ENCODE data around the gene PVALEF. TPM values are rescaled to one million over a fixed set of nuclear protein-coding genes. Genes with fewer than 3 reads are reported as not detected.
A peak's percentile ranks its signal among the peaks of the same experiment; 100 is the strongest.

The PVALEF gene
- total RNA-seq, 2 donors from 2014 or later: not detected

DNA sequence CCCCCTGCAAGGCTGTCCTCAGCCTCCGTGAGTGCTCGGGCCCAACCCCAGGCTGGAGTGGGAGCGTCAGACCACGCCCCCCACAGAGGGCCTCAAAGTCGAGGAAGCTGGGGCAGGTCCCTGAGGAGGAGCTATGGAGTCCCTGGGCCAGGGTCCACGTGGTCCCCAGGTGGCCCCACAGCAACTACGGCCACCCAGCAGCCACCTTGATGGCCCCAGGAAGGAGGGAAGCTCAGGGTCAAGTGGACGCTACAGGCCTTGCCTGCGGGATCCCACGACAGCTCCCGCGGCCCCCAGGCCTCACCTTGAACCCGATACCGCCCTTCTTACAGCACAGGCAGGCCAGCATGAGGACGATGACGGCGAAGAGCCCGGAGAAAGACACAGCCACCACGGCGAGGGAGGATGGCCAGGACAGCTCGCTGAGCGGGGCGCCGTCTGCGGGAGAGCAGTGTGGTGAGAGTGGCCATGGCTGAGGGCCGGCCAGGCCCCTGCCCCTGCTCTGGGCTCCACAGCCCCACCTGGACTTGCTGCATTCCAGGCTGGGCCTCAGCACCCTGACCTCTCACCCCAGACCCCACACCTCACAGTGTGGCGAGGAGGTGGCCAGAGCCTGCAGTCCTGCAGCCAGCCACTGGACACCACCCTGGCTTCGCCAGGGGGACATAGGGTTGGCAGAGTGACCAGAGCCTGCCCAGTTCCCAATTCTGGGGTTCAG is 31.1 kb upstream of the PVALEF start:
- no peak overlapping the region for H3K27ac Mint-ChIP-seq
- H3K36me3 Mint-ChIP-seq: no peaks in the 10 kb centered on the region
- H3K4me3 Mint-ChIP-seq: no peak overlapping the region
- no peaks in the 10 kb centered on the region for H3K9me3 Mint-ChIP-seq
- peaks cover 0 to 7% of the 10 kb centered on the region in 2 donors for H3K4me1 Mint-ChIP-seq (ENCODE audit: low read depth in 2 of 2)
- no peak for ATAC-seq
- no peaks in the 10 kb centered on the region for H3K27me3 Mint-ChIP-seq
- no peak for DNase-seq (ENCODE audit: low spot score)

DNA sequence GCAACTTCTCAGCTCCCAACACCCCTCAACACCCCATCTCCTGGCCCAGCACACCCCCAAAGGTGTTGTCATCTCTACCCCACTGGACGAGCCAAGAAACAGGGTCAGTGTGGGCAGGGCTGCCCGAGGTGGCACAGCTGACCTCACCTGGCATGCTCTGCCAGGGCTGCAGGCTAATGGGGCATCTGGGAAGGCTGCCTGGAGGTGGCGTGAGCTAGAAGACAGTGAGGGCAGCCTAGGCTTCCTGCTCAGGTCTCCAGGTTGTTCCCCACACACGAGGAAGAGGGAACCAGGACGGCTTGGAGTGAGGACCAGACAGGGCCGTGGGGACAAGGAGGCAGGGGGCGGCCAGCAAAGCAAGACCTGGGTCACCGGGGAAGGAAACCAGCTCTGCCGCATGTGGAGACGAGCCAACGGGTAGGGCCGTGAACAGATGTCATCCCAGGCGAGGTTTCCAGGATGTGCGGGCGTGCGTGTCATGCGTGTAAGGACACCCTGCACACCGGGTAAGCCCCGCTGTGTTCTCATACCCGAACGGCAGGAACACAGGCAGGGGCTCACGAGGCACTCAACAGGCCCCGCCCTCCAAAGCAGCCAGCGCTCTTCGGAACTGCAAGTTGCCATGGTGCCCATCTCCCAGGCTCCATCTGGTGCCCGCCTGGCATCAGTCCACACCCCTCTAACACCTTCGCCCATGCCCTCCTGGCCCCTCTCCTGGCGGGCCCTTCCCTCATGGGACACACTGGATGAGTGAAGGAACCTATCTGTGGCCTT is 29.6 kb upstream of the PVALEF start:
- no peak overlapping the region for H3K4me3 Mint-ChIP-seq
- DNase-seq (ENCODE audit: low spot score) (no peak), ATAC-seq (no peak)
- no peak overlapping the region for H3K27ac Mint-ChIP-seq
- H3K36me3 Mint-ChIP-seq: no peaks in the 10 kb centered on the region
- H3K4me1 Mint-ChIP-seq (ENCODE audit: low read depth in 2 of 2): peaks cover 0 to 7% of the 10 kb centered on the region in 2 donors
- no peaks in the 10 kb centered on the region for H3K27me3 Mint-ChIP-seq
- no peaks in the 10 kb centered on the region for H3K9me3 Mint-ChIP-seq

DNA sequence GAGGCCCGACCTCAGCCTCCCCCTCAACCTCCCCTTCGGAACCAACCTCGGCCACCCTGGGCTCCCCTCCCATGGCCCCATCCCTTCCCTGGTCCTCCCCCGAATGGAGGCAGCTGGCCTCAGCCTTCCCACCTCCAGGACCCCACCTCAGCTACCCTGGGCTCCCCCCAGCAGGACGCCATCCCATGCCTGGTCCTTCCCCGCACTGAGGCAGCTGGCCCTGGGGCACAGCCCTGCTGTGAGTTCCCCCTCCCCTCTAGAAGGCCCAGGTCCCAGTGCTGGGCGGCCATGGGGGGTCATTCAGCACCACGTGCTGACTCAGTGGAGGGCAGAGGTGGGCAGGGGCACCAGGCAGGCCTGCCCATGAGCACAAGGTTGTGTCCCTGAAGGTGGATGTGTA is 28.9 kb upstream of the PVALEF start:
- no peaks in the 10 kb centered on the region for H3K9me3 Mint-ChIP-seq

DNA sequence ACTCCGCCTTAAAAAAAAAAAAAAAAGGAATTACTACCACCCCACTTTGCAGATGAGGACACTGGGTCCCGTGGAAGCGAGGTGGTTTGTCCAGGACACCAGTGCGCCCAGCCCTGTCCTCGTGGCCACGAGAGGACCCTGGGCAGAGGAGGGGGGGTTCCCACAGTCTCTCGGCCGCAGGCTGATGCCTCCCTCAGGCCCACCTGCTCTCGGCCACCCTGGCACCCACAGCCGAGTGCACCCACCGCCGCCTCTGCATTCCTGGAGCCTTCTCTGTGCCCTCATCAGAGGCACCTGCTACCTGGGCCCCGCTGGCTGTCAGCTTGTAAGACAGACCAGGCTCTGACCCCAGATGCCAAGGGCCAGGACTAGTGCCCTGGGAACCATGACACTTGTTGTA is 28.1 kb upstream of the PVALEF start:
- Mint-ChIP-seq H3K9me3 (no peaks in the 10 kb centered on the region), H3K4me3 (no peak overlapping the region), H3K27ac (no peak overlapping the region), H3K27me3 (no peaks in the 10 kb centered on the region), H3K4me1 (ENCODE audit: low read depth in 2 of 2) (peaks cover 0 to 7% of the 10 kb centered on the region in 2 donors), H3K36me3 (no peaks in the 10 kb centered on the region)
- ATAC-seq (no peak), DNase-seq (ENCODE audit: low spot score) (no peak)

More for the DNA sequence above, 28.9 kb upstream of the PVALEF start:
- Mint-ChIP-seq H3K36me3 (no peaks in the 10 kb centered on the region), H3K27ac (no peak overlapping the region), H3K4me3 (no peak overlapping the region), H3K4me1 (ENCODE audit: low read depth in 2 of 2) (peaks cover 0 to 7% of the 10 kb centered on the region in 2 donors), H3K27me3 (no peaks in the 10 kb centered on the region)
- no peak for ATAC-seq
- no peak for DNase-seq (ENCODE audit: low spot score)

DNA sequence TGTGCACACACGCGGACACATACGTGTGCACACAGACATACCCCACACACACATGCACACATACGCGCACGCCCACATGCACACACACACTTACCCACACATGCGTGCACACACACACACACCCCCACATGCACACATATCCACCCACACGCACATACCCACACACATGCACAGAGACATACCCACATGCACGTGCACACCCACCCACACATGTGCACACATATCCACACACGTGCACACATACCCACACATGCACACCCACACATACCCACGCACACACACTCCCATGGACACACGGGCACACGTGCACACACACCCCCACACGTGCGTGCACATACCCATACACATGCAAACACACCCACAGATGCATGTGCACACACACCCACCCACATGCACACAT is 27.2 kb upstream of the PVALEF start:
- peaks cover 0 to 7% of the 10 kb centered on the region in 2 donors for H3K4me1 Mint-ChIP-seq (ENCODE audit: low read depth in 2 of 2)
- H3K9me3 Mint-ChIP-seq: no peaks in the 10 kb centered on the region
- ATAC-seq: no peak
- no peak overlapping the region for H3K27ac Mint-ChIP-seq
- H3K36me3 Mint-ChIP-seq: no peaks in the 10 kb centered on the region
- no peak overlapping the region for H3K4me3 Mint-ChIP-seq
- DNase-seq (ENCODE audit: low spot score): no peak
- no peaks in the 10 kb centered on the region for H3K27me3 Mint-ChIP-seq

DNA sequence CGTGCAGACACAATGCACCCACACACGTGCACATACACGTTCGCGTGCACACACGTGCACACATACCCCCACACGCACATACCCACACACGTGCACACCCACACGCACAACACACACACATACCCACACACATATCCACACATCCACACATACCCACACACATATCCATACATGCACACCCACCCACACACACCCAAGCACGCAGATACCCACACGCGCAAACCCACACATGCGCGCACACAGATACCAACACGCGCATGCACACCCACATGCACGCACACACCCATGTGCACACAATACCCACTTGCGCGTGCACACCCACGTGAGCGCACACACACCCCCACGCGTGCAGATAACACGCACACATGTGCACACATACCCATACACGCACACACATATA is 26.8 kb upstream of the PVALEF start:
- Mint-ChIP-seq H3K27ac (no peak overlapping the region), H3K27me3 (no peaks in the 10 kb centered on the region), H3K4me3 (no peak overlapping the region), H3K9me3 (no peaks in the 10 kb centered on the region), H3K4me1 (ENCODE audit: low read depth in 2 of 2) (peaks cover 0 to 7% of the 10 kb centered on the region in 2 donors), H3K36me3 (no peaks in the 10 kb centered on the region)
- no peak for ATAC-seq
- DNase-seq (ENCODE audit: low spot score): no peak

DNA sequence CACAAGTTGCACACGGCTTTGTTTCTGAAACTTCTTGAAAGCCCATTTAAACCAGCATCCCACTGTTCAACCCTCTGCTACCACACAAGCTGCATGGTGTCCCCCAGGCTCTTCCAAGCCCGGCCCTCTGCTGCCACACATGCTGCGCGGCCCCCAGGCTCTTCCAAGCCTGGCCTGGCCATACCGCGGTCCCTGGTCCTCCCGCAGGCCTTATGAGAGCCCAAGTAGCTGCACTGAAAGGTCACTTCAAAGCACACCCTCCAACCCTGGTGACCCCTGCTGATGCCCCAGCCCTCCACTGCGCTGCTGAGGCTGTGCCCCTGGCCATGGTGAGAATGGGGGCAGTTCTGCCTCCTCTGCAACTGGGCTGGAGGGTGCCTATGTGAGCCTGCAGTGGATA is 25.9 kb upstream of the PVALEF start:
- DNase-seq (ENCODE audit: low spot score): no peak
- no peaks in the 10 kb centered on the region for H3K36me3 Mint-ChIP-seq
- H3K4me3 Mint-ChIP-seq: no peak overlapping the region
- no peak for ATAC-seq
- peaks cover 0 to 7% of the 10 kb centered on the region in 2 donors for H3K4me1 Mint-ChIP-seq (ENCODE audit: low read depth in 2 of 2)
- H3K27me3 Mint-ChIP-seq: no peaks in the 10 kb centered on the region
- H3K9me3 Mint-ChIP-seq: no peaks in the 10 kb centered on the region
- no peak overlapping the region for H3K27ac Mint-ChIP-seq

DNA sequence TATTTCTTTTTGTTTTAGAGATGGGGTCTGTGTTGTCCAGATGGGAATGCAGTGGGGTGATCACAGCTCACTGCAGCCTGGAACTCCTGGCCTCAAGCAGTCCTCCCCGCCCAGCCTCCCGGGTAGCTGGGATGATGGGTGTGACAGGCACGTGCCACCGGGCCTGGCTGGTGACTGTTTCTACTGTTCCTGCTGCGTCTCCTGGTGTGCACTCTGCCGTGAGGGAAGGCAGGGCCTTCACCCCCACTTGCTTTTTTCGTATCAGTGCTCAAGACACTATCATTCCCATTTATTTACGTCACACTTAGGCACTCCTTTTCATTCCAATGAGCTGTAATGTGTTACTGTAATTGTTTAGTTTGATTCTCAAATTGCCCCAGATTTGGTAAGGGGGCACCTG is 25.3 kb upstream of the PVALEF start:
- H3K4me3 Mint-ChIP-seq: no peak overlapping the region
- DNase-seq (ENCODE audit: low spot score) (no peak), ATAC-seq (no peak)
- peaks cover 0 to 7% of the 10 kb centered on the region in 2 donors for H3K4me1 Mint-ChIP-seq (ENCODE audit: low read depth in 2 of 2)
- H3K27ac Mint-ChIP-seq: no peak overlapping the region
- H3K27me3 Mint-ChIP-seq: no peaks in the 10 kb centered on the region
- H3K36me3 Mint-ChIP-seq: no peaks in the 10 kb centered on the region
- H3K9me3 Mint-ChIP-seq: no peaks in the 10 kb centered on the region

DNA sequence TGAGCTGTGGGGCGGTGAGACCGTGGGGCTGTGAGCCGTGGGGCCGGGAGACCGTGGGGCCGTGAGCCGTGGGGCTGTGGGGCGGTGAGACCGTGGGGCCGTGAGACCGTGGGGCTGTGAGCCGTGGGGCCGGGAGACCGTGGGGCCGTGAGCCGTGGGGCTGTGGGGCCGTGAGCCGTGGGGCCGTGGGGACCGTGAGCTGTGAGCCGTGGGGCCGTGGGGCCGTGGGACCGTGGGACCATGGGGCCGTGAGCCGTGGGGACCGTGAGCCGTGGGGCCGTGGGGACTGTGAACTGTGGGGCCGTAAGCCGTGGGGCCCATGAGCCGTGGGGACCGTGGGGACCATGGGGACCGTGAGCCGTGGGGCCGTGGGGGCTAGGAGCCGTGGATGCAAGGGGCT is 24.6 kb upstream of the PVALEF start:
- ATAC-seq: no peak

DNA sequence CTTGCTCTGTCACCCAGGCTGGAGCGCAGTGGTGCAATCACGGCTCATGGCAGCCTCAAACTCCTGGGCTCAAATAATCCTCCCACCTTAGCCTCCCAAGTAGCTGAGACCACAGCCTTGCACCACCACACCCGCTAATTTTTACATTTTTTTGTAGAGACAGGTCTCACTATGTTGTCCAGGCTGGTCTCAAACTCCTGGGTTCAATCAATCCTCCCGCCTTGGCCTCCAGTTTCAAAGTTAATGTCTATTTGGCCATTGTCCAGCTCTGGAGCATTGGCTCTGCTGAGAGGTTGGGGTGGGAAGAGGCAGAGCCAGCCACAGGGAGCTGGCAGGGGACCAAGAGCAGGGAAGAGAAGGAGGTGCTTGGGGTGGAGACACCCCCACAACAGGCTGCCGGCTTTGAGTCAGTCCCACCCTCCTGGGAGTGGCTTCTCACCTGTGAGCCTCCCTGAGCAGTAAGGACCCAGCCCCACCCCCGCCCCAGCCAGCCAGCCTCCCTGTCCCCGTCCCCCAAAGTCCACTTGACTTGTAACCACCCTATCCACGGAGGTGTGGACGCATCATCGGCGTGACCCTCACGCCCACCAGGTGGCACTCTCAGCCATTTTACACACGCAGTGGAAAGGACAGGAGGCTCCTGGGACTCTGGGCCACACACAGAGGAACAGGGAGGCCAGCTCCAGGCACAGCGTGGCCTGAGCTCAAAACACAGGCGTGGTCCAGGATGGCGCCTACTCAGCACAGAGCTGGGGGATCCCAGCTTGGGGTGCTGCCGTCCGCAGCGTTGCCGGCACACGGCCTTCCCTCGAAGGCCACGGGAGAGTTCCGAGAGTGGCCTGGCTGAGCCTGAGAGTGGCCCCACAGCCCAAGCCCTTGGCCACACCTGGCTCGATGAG is 22.8 kb upstream of the PVALEF start:
- H3K27me3 Mint-ChIP-seq: no peaks in the 10 kb centered on the region
- H3K27ac Mint-ChIP-seq: no peak overlapping the region
- H3K4me3 Mint-ChIP-seq: no peak overlapping the region
- H3K4me1 Mint-ChIP-seq (ENCODE audit: low read depth in 2 of 2): peaks cover 0 to 7% of the 10 kb centered on the region in 2 donors
- no peaks in the 10 kb centered on the region for H3K9me3 Mint-ChIP-seq
- ATAC-seq (peak; percentile 66 to 77), DNase-seq (ENCODE audit: low spot score) (no peak)
- H3K36me3 Mint-ChIP-seq: no peaks in the 10 kb centered on the region

More for the DNA sequence above, 24.6 kb upstream of the PVALEF start:
- H3K4me1 Mint-ChIP-seq (ENCODE audit: low read depth in 2 of 2): peaks cover 0 to 7% of the 10 kb centered on the region in 2 donors
- H3K36me3 Mint-ChIP-seq: no peaks in the 10 kb centered on the region
- H3K27ac Mint-ChIP-seq: no peak overlapping the region
- no peak overlapping the region for H3K4me3 Mint-ChIP-seq
- H3K27me3 Mint-ChIP-seq: no peaks in the 10 kb centered on the region
- no peak for DNase-seq (ENCODE audit: low spot score)
- no peaks in the 10 kb centered on the region for H3K9me3 Mint-ChIP-seq

DNA sequence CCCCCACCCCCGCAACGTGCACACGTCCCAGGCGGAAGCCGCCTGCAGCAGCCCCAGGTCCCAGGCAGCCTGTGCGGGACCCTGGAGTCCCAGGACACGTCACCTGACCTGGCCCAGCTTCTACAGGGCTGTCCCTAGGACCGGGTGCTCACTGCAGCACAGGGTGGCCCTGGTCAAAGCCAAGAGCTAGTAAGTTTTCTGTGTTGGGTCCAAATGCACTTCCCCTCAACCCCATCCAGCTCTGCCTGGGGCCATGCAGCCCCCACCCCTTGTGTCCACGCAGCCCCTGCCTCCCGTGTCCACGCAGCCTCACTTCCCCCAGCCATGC is 22.1 kb upstream of the PVALEF start:
- DNase-seq (ENCODE audit: low spot score) (no peak), ATAC-seq (peak in 1 of 2 donors; percentile 21)
- Mint-ChIP-seq H3K36me3 (no peaks in the 10 kb centered on the region), H3K4me1 (ENCODE audit: low read depth in 2 of 2) (peaks cover 0 to 7% of the 10 kb centered on the region in 2 donors), H3K4me3 (no peak overlapping the region), H3K27ac (no peak overlapping the region), H3K9me3 (no peaks in the 10 kb centered on the region), H3K27me3 (no peaks in the 10 kb centered on the region)

DNA sequence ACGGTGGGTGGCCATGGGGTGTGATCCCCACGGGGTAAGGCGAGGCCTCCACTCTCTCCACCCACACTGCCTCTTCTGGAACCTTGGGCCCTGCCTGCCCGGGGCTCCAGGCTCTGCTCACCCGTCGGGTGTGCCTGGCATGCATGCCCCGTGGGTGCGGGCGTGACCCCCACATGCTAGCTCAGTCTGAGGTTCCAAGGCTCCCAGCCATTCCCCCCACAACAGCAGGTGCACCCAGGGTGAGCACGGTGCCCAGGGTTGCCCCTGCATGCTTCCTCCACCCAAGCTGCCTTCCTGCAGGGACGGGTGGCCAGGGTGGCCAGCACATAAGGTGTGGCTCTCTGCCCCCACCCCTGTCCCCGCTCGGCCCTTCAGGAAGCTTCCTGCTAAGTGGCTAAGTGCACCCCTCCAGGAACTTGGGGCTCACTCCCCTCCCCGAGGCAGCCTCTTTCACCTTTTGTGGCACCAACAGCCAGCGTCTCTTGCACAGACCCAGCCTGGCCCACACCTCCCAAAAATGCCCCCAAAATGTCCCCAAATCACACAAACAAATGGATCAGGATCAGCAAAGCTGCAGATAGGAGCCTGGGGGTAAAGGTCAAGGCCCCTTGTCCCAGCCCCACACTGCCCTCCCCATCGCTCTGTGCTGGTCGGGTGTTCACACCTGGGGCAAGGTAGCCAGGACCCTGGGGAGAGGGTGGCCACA is 21.4 kb upstream of the PVALEF start:
- H3K9me3 Mint-ChIP-seq: no peaks in the 10 kb centered on the region
- H3K27me3 Mint-ChIP-seq: no peaks in the 10 kb centered on the region
- no peaks in the 10 kb centered on the region for H3K36me3 Mint-ChIP-seq
- H3K4me3 Mint-ChIP-seq: no peak overlapping the region
- no peak overlapping the region for H3K27ac Mint-ChIP-seq
- H3K4me1 Mint-ChIP-seq (ENCODE audit: low read depth in 2 of 2): peaks cover 0 to under 1% of the 10 kb centered on the region in 2 donors
- DNase-seq (ENCODE audit: low spot score) (no peak), ATAC-seq (no peak)

DNA sequence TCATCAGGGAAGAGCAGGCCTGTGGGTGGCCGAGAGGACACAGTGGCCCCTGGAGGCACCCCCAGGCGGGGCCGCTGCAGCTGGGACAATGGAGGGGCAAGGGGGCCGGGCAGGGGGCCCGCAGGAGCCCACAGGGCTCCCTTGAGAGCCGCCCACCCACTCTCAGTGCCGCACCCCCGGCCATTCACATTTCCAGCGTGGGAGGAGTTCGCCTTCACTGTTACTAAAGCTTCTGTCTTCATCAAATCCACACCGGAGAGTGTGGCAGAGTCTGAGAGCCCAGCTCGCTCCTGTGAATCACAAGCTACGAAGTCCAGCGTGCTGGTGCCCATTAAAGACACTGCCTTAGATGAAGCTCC is 20.9 kb upstream of the PVALEF start:
- no peak for ATAC-seq
- no peak for DNase-seq (ENCODE audit: low spot score)
- H3K36me3 Mint-ChIP-seq: no peaks in the 10 kb centered on the region
- no peak overlapping the region for H3K4me3 Mint-ChIP-seq
- H3K9me3 Mint-ChIP-seq: no peaks in the 10 kb centered on the region
- no peaks in the 10 kb centered on the region for H3K27me3 Mint-ChIP-seq
- H3K27ac Mint-ChIP-seq: no peak overlapping the region
- peaks cover 0 to 3% of the 10 kb centered on the region in 2 donors for H3K4me1 Mint-ChIP-seq (ENCODE audit: low read depth in 2 of 2)
